ENCODE results near the gene COX14.

DNA sequence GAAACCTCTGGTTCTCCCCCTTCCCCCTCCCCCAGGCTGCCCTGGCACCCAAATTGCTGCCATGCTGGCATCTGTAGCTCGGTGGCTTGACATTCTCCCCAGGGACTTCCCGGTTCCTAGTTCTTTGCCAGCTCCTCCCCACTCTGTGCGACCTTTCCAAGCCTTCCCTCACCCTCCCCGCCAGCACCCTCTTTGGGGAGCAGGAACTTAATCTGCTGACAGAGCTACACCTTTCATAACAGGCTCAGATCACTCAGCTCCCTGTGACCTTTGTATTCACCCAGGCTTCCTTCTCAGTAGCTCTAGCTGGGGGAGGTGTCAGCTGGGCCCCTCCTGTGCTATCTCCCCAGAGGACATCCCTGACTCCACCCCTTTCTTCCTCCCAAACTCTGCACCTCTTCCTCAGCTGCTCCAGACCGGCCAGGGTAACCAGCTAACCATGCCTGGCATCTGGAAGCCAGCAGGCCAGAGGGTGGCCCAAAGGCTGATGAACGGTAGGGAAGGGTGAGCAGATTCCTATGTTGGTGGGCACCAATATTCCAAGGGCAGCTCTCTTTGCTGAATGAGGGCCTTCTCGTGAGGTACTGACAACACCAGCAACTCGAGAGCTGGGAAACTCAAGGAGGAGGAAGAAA, 1.8 kb upstream of the COX14 start:
- TF ChIP-seq, protein P1, sequence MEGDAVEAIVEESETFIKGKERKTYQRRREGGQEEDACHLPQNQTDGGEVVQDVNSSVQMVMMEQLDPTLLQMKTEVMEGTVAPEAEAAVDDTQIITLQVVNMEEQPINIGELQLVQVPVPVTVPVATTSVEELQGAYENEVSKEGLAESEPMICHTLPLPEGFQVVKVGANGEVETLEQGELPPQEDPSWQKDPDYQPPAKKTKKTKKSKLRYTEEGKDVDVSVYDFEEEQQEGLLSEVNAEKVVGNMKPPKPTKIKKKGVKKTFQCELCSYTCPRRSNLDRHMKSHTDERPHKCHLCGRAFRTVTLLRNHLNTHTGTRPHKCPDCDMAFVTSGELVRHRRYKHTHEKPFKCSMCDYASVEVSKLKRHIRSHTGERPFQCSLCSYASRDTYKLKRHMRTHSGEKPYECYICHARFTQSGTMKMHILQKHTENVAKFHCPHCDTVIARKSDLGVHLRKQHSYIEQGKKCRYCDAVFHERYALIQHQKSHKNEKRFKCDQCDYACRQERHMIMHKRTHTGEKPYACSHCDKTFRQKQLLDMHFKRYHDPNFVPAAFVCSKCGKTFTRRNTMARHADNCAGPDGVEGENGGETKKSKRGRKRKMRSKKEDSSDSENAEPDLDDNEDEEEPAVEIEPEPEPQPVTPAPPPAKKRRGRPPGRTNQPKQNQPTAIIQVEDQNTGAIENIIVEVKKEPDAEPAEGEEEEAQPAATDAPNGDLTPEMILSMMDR (conservative IDR thresholded peaks at IDR 0.05; ENCODE audit: low read depth, low read length) = no peak
- TF ChIP-seq EZH2 (IDR thresholded peaks at IDR 0.05; ENCODE audit: low read length, unreplicated experiment) (no peak), EZH2phosphoT487 (IDR thresholded peaks at IDR 0.05; ENCODE audit: borderline replicate concordance, low read length) (no peak)
